Activated naive CD4-positive, alpha-beta T cell treated with anti-CD3 and anti-CD28 coated beads, Interleukin-2, amount 50 U/mL, for 16 hours (primary cell): ENCODE data around the gene GPD1.
"Not testable (repeated sequence)": the region's sequence is repeated elsewhere in the genome, so short reads cannot be mapped to it uniquely, and the experiment has no call there.

Experiments
- DNase-seq: peaks from one replicate; pipeline ENCODE4 v3.0.0-alpha.2; 2020

GPD1 gene

DNA sequence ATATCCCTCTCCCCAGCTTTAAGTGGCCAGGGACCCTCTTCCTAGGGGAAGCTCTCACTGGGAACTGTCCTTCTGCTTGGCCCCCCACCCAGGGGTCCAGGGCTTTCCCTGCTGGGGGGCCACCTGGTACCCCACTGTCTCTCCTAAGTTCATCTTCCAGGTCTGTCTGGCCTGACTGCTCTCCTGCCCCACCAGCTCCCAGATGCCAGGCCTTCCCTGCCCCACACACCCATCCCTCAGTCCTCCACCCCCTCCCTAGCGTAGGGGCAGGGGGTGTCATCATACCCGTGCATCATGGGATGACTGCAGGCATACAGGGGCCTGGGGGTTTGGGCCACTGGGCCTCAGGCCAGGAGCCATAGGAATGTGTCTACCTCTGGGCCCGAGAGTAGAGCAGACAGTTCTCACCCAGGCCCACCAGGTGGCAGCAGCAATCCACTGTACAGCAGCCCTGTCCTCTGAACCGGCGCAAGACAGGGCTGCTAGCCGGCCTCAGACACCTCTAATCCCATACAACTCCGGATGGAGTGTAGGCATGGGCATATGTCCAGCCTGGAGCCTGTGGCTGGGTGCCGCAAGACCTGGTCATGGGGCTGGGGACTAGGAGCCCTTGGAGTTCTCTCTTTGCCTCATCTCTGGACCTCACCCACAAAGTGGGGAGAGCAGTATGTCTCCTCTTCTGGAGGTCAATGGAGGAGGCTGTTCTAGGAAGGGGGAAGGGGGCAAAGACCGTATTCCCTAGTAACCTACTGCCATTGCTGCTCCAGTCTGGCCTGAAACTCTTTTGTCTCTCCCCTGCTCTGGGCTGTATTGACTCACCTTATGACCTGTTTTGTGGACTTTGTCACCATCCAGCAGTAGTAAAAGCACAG, 28.6 kb upstream of the GPD1 start:
- peak; percentile 81 for DNase-seq

DNA sequence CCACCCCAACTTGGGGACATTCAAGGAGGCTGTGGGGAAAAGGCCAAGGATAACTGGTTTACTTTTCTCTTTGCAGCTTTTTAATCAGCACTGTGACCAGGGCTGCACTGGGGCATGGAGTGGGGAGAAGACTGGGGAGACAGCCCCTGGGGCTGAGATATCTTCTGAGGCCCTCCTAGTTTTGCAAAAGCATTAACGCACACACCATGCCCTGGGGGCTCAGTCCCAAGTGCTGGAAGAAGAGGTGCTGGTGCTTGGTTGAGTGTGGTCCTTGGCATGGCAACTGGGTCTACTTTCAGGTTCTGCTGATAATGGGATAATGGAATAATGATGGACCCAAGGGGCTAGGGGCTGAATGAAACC, 28.0 kb upstream of the GPD1 start:
- DNase-seq: no peak

DNA sequence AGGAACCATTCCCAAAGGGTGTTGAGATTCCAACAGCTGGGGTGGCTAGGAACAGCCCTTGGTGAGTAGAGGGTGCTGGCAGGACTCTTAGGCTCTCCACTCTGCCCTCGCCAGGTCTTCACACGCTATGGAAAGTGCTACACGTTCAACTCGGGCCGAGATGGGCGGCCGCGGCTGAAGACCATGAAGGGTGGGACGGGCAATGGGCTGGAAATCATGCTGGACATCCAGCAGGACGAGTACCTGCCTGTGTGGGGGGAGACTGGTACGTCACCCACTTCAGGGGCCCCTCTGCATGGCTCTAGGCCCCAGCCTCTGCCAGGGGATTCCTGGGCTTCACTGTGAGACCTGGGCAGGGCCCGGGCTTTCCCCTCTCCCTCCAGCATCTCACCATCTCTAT, 26.7 kb upstream of the GPD1 start:
- DNase-seq: no peak

DNA sequence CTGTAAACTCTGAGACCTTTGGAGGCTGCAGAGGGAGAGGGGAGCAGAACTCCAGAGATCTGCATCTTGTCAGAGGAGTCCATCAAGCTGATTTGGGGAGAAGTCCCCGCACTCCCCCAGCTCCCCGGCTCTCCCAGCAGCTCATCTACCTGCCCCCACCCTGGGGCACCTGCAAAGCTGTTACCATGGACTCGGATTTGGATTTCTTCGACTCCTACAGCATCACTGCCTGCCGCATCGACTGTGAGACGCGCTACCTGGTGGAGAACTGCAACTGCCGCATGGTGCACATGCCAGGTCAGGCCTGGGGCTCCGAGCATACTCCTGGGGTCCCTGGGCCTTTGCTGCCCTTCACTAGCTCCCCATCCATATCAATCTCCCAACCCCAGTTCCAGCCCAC, 25.5 kb upstream of the GPD1 start:
- no peak for DNase-seq

DNA sequence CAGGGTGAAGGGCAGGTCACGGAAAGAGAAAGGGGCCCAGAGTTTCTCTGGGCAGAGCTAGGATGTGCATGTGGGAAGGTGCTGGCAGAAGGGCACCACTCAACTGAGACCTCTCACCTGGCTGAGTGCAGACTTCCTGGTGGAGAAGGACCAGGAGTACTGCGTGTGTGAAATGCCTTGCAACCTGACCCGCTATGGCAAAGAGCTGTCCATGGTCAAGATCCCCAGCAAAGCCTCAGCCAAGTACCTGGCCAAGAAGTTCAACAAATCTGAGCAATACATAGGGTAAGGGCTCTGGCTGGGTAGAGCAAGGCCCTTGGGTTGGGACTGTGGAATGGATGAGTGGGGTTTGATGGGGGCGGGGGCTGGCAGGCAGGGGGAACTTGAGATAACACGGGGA, 24.0 kb upstream of the GPD1 start:
- no peak for DNase-seq

DNA sequence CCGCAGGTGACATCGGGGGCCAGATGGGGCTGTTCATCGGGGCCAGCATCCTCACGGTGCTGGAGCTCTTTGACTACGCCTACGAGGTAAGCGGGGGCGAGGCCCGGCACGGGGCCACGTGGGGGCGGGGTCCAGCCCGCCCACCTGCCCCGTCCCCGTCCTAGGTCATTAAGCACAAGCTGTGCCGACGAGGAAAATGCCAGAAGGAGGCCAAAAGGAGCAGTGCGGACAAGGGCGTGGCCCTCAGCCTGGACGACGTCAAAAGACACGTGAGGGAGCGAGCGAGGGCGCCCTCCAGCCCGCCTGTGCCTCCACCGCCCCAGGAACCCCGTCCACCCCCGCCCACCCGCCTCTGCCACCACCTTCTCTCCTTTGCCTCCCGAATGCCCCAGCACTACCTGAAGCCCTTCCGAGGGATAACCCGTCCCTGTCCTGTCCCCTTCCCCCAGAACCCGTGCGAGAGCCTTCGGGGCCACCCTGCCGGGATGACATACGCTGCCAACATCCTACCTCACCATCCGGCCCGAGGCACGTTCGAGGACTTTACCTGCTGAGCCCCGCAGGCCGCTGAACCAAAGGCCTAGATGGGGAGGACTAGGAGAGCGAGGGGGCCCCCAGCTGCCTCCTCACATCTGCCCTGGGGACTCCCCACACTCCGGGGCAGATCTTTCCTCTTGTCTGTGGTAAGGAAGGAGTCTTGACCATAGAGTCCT, 22.6 kb upstream of the GPD1 start:
- no peak for DNase-seq

DNA sequence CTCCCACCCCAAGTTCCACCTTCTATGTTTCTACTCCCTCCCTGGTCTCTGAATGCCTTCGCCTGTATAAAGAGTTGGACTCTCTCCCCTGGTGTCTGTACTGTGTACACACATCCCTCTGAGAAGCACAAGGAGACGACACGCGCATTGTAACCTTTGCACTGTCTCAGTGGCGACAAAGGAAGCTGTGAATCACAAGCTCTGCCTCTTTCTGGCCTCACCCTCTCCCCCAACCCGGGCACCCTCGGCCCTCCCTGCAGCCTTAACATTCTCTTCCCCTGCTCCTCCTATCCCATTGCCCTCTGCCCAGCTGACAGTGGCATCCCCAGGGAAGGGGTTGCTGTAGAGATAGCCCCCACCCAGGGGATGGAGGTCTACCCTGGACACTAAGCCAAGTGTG, 21.2 kb upstream of the GPD1 start:
- DNase-seq: no peak

DNA sequence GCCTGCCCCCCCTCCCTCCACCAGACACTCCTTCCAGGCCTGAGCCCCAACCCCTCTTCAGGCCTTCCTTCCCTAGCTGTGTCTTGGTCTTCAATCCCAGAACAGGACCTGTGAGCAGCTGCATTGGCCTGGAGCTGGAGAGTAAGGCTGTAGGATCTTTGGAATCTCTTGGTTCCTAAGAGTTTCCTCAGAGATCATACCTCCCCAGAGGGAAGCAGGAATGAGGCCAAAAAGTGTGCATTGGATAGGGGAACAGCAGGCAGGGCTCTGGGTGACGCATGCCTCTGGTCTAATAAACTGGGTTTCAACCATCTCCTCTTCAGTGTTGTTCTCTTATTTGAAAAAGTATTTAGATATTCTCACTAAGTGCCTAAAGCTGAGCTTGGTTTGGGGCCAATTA, 20.5 kb upstream of the GPD1 start:
- no peak for DNase-seq

DNA sequence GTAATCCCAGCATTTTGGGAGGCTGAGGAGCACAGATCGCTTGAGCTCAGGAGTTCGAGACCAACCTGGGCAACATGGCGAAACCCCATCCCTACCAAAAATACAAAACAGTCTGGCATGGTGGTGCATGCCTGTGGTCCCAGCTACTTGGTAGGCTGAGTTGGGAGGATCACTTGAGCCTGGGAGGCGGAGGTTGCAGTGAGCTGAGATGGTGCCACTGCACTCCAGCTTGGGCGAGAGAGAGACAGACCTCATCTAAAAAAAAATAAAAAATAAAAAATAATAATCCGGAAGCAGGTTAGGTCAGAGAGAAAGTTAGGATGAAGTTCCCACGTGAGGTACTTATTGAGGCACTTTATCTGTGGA, 19.4 kb upstream of the GPD1 start:
- not testable (repeated sequence) for DNase-seq

DNA sequence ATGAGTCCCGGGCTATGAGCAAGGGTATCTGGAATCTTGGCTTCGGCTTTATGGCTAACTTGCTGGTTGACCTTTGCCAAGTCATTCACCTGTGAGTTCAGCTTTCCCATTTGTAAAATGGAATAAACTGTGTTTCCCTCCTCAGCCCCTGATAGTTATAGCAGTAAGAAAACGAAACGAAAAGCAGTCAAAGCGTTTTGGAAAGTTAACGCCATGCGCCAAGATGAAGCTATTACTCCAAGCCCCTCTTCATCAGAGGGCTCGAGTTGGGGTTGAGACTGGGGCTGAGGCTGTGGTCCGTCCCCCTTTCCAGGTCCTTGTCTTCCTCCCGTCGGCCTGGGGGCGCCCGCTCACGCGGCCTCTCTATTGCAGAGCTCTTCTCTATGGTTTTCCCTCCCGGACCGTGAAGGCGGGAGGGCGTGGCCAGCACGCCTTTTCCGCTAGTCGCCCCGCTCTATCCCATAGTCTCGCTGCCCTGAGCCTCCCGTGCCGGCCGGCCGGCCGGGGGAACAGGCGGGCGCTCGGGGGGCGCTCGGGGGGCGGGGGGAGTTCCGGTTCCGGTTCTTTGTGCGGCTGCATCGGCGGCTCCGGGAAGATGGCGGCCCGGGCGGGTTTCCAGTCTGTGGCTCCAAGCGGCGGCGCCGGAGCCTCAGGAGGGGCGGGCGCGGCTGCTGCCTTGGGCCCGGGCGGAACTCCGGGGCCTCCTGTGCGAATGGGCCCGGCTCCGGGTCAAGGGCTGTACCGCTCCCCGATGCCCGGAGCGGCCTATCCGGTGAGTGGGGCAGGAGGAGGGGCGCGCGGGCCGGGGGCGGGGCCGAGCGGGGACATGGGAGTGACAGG, 18.8 kb upstream of the GPD1 start, which contains the start of gene SMARCD1:
SMARCD1 (plus strand) TSS at position 568 of the 840 bp plus-strand sequence; CDS start at position 596, 28 bp downstream.
- peak; percentile 85 for DNase-seq

DNA sequence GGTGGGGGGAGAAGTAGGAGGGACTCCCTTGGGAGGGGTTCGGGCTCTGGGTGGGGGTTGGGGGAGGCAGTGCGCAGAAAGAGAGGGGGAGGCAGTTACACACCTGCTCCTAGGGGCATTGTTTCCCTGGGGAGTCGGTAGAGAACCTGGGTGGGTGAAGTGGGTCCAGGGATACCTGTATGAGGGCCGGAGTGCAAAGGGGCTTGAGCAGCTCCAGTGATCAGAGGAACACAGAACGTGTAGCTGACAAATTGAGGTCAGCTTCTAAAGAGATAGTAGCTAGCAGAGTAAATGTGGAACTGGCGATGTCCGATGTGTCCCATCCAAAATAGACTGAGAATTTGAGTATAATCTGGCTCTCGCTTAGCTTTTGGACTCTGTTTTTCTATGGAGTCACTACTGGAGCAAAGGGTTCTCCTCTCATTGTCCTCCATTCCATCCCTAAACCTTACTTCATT, 18.2 kb upstream of the GPD1 start:
- DNase-seq: no peak

DNA sequence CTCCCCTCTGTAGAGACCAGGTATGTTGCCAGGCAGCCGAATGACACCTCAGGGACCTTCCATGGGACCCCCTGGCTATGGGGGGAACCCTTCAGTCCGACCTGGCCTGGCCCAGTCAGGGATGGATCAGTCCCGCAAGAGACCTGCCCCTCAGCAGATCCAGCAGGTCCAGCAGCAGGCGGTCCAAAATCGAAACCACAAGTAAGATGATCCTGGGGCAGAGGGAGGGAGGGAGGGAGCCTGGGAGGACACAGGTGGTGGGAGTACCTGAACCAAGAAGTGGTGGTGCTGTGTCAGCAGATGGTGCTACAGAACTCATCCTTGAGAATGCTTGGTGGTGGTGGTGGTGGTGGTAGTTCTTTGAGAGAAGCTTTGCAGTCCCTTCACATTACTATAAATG, 17.7 kb upstream of the GPD1 start:
- DNase-seq: no peak

DNA sequence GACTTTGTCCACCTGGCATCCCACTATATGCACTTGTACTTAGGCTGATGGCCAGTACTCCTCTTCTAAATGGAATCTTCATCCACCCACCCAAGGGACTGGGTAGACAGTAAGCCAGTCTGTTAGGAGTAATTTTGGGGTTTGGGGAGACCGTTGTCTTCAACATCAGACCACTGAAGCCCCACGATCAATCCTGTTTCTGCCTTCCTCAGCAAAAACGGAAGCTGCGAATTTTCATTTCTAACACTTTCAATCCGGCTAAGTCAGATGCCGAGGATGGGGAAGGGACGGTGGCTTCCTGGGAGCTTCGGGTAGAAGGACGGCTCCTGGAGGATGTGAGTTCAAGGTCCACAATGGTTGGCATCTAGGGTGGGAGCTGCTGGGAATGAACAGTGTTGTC, 16.7 kb upstream of the GPD1 start:
- no peak for DNase-seq

DNA sequence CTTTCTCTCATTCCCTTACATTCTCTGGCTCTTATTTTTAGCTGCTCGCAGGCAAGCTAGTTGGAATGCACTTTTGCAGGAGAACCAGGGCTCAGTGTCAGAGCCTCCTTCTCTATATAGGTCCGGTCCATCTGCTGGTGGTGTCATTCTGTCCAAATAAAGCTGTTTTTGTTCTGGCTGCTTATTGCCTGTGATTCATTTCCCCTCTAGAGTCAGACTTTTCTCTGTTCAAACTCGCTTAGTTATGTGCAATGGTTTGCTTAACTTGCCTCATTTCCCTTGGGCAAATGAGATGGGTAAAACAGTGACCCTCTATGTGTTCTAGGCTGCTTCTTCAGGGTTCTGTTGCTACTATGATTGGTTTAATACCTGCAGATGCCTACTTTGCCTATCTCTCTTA, 15.8 kb upstream of the GPD1 start:
- DNase-seq: no peak

DNA sequence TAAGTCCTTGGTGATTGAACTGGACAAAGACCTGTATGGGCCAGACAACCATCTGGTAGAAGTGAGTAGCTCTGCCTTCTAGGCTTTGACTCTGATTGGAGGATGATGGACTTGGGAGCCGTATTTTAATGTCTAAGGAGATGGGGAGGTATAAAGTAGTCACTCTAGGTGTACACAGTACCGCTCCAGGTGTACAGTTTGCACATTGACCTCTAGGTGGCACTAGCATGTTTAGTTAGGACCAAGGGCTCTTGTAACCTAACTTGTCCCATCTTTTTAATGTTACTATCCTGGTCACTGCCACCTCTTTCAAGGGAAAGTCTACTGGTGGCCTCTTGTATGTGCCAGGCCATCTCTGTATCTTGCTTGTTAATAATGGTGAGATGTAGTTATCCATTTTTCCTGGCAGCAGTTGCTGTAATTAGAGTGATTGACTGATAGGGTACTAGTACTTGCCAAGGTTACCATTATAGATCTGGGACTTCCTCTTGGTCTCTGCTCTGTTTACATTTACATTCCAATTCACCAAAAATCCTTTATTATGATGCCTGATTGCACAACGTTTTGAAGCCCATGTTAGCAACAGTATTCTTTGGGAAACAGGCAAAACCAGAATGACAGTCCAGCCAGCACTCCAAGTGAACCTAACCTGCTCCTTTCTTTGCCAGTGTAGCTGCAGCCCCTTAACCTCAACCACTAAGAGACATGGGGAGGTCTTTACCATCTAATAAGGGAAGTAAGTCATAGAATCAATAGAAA, 15.1 kb upstream of the GPD1 start:
- peak; percentile 51 for DNase-seq

DNA sequence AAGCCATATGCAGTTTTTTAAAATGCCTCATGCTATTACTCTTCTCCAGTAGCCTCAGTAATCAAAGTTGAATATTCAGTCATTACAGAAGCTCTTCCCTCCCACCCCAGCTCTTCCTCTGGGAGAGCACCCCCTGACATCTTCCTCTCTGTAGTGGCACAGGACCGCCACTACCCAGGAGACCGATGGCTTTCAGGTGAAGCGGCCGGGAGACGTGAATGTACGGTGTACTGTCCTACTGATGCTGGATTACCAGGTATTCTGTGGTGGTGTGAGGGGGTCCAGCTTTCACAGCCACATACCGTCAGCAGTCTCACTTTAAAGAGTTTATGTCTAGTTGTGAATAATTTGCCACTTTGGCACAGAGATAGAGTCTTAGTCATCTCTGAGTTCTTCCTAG, 14.1 kb upstream of the GPD1 start:
- DNase-seq: no peak

DNA sequence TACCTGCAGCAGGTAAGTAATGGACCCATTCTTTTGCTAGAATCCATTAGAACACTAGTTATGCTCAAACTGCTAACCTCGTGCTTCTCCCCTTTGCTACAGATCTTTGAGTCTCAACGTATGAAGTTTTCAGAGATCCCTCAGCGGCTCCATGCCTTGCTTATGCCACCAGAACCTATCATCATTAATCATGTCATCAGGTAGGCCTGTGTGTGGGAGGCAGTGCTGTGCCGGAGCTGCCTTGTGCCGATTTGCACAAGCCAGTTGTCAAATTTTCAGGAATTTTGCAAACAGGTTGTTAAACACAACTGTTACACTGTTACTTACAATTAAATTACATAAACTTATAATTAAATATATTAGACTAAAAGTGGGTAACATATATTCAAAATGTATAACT, 13.4 kb upstream of the GPD1 start:
- no peak for DNase-seq

DNA sequence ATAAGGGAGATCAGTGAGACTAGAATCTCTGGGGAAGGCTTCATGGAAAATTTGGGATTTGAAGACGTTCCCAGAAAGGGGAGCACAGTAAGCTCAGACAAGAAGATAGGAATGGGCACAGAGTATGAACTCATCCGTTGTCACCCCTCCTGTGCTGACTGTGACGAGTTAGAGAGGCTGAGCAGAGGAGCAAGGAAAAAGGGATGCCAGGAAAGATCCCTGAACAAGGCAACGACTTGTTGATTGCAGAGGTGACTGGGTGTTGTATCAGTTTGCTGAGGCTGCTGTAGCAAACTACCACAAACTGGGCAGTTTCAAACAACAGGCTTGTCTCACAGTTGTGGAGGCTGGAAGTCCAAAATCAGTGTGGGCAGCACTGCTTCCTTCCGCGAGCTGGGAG, 5.9 kb upstream of the GPD1 start:
- DNase-seq: no peak

DNA sequence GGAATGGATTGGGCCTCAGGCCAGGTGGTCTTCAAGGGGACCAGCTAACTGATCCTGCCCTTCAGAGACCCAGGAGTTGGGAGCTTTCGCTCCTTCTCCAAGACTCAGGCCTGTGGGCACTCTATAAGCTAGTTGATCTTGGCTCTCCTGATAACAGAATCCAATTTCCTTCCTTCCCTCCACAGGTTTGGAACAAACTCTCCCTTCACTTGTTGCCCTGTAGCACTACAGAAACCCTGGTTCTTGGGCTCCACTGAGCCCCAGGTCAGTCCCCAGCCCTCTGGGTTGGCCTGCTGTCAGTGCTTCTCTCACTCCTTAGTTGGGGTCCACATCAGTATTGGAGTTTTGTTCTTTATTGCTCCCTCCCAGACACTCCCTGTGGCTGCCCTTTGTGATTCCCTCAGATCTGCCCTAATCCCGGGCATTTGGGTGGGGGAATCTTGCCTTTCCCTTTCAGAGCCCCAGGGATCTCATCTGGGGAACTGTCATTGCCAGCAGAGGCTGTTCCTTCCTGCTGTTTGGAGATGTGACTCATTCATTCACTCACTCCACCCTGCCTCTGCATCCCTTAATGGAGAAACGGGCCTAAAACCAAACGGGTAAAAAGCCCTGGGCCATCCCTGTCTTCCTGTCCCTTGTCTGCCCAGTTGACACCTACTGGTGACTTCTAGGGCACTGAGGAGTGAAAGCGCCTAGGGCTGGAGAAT, 4.4 kb upstream of the GPD1 start:
- no peak for DNase-seq

DNA sequence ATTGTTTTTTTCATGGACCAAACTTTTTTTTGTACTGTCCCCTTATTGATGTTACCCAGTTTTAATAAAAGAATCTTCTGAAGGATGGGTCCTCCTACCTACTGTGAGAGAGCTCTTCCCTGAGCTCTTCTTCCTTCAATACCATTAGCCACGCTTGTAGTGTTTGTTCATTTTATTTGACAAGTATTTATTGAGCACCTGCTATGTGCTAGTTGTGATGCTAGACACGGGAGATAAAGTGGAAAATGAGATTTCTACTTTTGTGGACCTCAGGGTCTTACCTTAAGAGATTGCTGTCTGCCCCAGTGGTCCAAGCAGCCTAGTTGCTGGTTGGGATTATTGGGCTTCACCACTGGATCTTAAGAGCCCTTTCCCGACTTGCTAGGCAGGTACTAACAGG, 3.2 kb upstream of the GPD1 start:
- DNase-seq: no peak

DNA sequence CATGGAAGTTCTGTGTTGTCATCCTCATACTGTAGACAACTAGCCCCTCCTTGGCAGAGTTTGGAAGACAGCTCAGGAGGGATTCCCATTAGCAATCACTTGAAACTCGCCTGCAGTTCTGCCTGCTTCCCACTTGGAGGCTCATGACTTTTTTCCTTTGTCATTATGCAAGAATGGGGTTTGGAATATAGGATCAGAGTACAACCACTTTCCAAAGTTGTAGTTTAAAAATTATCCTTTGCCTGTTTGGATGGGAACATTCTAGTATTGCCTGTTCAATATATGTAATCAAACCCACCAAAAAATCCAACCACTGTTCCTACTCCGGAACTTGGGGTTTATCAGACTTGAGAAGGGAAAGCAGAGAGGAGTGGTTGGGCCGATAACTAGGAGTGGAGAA, 2.1 kb upstream of the GPD1 start:
- no peak for DNase-seq

DNA sequence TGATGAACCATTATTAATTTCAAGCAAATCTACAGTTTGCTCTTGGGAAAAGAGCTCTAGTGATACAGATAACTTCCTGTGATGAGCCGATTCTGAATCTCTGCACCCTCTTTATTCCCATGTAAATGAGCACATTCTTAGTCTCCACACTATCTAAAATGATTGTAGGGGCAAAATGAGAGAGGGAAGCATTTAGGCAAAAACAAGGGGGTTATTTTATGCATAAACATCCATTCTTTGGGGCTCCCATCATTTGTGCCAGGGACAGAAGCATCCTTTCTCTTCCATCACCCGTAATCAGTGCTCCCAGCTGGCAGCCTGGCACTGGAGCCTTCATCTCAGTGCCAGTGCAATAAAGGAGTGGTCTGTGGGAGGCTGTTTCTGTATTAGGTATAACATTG, 1.7 kb upstream of the GPD1 start:
- DNase-seq: no peak
